H9 (cell line): Measurements from ENCODE around the gene PHF12. TPM values are rescaled to one million over a fixed set of nuclear protein-coding genes. Genes with fewer than 3 reads are reported as not detected.

ENCODE experiments used
- DNase-seq: peaks from one replicate; pipeline ENCODE4 v3.0.0-alpha.2; 2017
- H2AFZ ChIP-seq: one replicate; pipeline ENCODE4 v1.6.1; 2013; ENCODE audit warnings: mild to moderate bottlenecking, low read length, control low read depth, moderate library complexity
- H2AK5ac ChIP-seq: 2 replicates; pipeline ENCODE4 v1.6.1; 2013; ENCODE audit warnings: low read length, control low read depth, mixed read lengths; ENCODE audit not compliant: insufficient read length
- H2BK120ac ChIP-seq: one replicate; pipeline ENCODE4 v1.6.1; 2013; ENCODE audit warnings: low read depth, mild to moderate bottlenecking, low read length, control low read depth, inconsistent platforms; ENCODE audit not compliant: poor library complexity, severe bottlenecking
- H2BK12ac ChIP-seq: 2 replicates; pipeline ENCODE4 v1.6.1; 2013; ENCODE audit warnings: low read length, control low read depth, mixed read lengths, low read depth; ENCODE audit not compliant: insufficient read length
- H2BK15ac ChIP-seq: 2 replicates; pipeline ENCODE4 v1.6.1; 2013; ENCODE audit warnings: low read depth, low read length, control low read depth
- H2BK20ac ChIP-seq: one replicate; pipeline ENCODE4 v1.6.1; 2013; ENCODE audit warnings: low read depth, mild to moderate bottlenecking, low read length, control low read depth, inconsistent platforms; ENCODE audit not compliant: poor library complexity, severe bottlenecking
- H2BK5ac ChIP-seq: 2 replicates; pipeline ENCODE4 v1.6.1; 2013; ENCODE audit warnings: low read length, control low read depth, mixed read lengths; ENCODE audit not compliant: insufficient read length
- H3K14ac ChIP-seq: 2 replicates; pipeline ENCODE4 v1.6.1; 2013; ENCODE audit warnings: low read length, control low read depth; ENCODE audit not compliant: insufficient read depth
- H3K18ac ChIP-seq: 2 replicates; pipeline ENCODE4 v1.6.1; 2013; ENCODE audit warnings: low read depth, mild to moderate bottlenecking, mixed read lengths, low read length, control low read depth; ENCODE audit not compliant: insufficient read length
- H3K23ac ChIP-seq: 2 replicates; pipeline ENCODE4 v1.6.1; 2013; ENCODE audit warnings: low read length, control low read depth, mixed read lengths, low read depth; ENCODE audit not compliant: insufficient read length
- H3K23me2 ChIP-seq: 2 replicates; pipeline ENCODE4 v1.6.1; 2013; ENCODE audit warnings: low read depth, mild to moderate bottlenecking, mixed read lengths, low read length, control low read depth; ENCODE audit not compliant: insufficient read length, poor library complexity, severe bottlenecking
- H3K27ac ChIP-seq: 2 replicates; pipeline ENCODE4 v1.5.1; 2013; ENCODE audit warnings: low read length, control low read depth, mixed read lengths, low read depth; ENCODE audit not compliant: insufficient read length
- H3K27me3 ChIP-seq: 2 replicates; pipeline ENCODE4 v1.6.1; 2013; ENCODE audit warnings: low read length, control low read depth, inconsistent platforms; ENCODE audit not compliant: insufficient read depth
- H3K4ac ChIP-seq: 2 replicates; pipeline ENCODE4 v1.6.1; 2013; ENCODE audit warnings: low read depth, mild to moderate bottlenecking, control low read depth, inconsistent platforms, low read length, moderate library complexity
- H3K4me1 ChIP-seq: 2 replicates; pipeline ENCODE4 v1.6.1; 2013; ENCODE audit warnings: low read length, control low read depth, inconsistent platforms; ENCODE audit not compliant: insufficient read depth
- H3K4me2 ChIP-seq: 2 replicates; pipeline ENCODE4 v1.6.1; 2013; ENCODE audit warnings: low read length, control low read depth, mixed read lengths; ENCODE audit not compliant: insufficient read length, insufficient read depth
- H3K56ac ChIP-seq: 2 replicates; pipeline ENCODE4 v1.6.1; 2013; ENCODE audit warnings: low read depth, mild to moderate bottlenecking, mixed read lengths, low read length, control low read depth; ENCODE audit not compliant: insufficient read length
- H3K79me1 ChIP-seq: 2 replicates; pipeline ENCODE4 v1.6.1; 2013; ENCODE audit warnings: low read depth, mild to moderate bottlenecking, moderate library complexity, low read length, control low read depth, inconsistent platforms; ENCODE audit not compliant: insufficient read depth, poor library complexity, severe bottlenecking
- H3K79me2 ChIP-seq: 2 replicates; pipeline ENCODE4 v1.6.1; 2013; ENCODE audit warnings: low read length, control low read depth, inconsistent platforms; ENCODE audit not compliant: insufficient read depth
- H3K9ac ChIP-seq: 2 replicates; pipeline ENCODE4 v1.6.1; 2013; ENCODE audit warnings: low read length, control low read depth, mixed read lengths; ENCODE audit not compliant: insufficient read length; ENCODE audit errors: extremely low read depth
- H3K9me3 ChIP-seq: one replicate; pipeline ENCODE4 v1.6.1; 2013; ENCODE audit warnings: low read depth, low read length, inconsistent platforms; ENCODE audit not compliant: control insufficient read depth
- H3T11ph ChIP-seq: one replicate; pipeline ENCODE4 v1.6.1; 2013; ENCODE audit warnings: mild to moderate bottlenecking, low read length, control low read depth, inconsistent platforms
- H4K20me1 ChIP-seq: one replicate; pipeline ENCODE4 v1.6.1; 2013; ENCODE audit not compliant: control insufficient read depth, insufficient read length, insufficient read depth
- H4K5ac ChIP-seq: 2 replicates; pipeline ENCODE4 v1.6.1; 2013; ENCODE audit warnings: low read depth, mild to moderate bottlenecking, mixed read lengths, low read length, control low read depth; ENCODE audit not compliant: insufficient read length
- H4K8ac ChIP-seq: replicated peaks from 2 replicates; pipeline ENCODE4 v1.6.1; 2013; ENCODE audit warnings: low read length, control low read depth, mixed read lengths, low read depth; ENCODE audit not compliant: insufficient read length
- H4K91ac ChIP-seq: 2 replicates; pipeline ENCODE4 v1.6.1; 2013; ENCODE audit warnings: low read depth, mild to moderate bottlenecking, moderate library complexity, mixed read lengths, low read length, control low read depth; ENCODE audit not compliant: insufficient read length
- H3K27ac Mint-ChIP-seq, 3 experiments: 2 replicates in 2 of 3; 3 replicates in 1 of 3; pipeline ENCODE4 v1.8.0; 2020 to 2021; ENCODE audit warnings: mixed read lengths in 3 of 3, mild to moderate bottlenecking in 1 of 3, moderate library complexity in 1 of 3
- H3K27me3 Mint-ChIP-seq: 2 replicates; pipeline ENCODE4 v1.8.0; 2021; ENCODE audit warnings: low read depth, mild to moderate bottlenecking, moderate library complexity, mixed read lengths
- H3K36me3 Mint-ChIP-seq, 3 experiments: 2 replicates in 2 of 3; 3 replicates in 1 of 3; pipeline ENCODE4 v1.8.0; 2020 to 2021; ENCODE audit warnings: low read depth in 3 of 3, mixed read lengths in 3 of 3; ENCODE audit not compliant: insufficient read depth in 1 of 3
- H3K4me1 Mint-ChIP-seq, 2 experiments: 2 replicates each; pipeline ENCODE4 v1.8.0; 2020; ENCODE audit warnings: mixed read lengths in 2 of 2
- H3K4me3 Mint-ChIP-seq, 2 experiments: 2 replicates in 1 of 2; 3 replicates in 1 of 2; pipeline ENCODE4 v1.8.0; 2020 to 2021; ENCODE audit warnings: mild to moderate bottlenecking in 2 of 2, mixed read lengths in 2 of 2, moderate library complexity in 1 of 2
- H3K9me3 Mint-ChIP-seq, 2 experiments: 2 replicates in 1 of 2; 3 replicates in 1 of 2; pipeline ENCODE4 v1.8.0; 2020; ENCODE audit warnings: mild to moderate bottlenecking in 2 of 2, mixed read lengths in 2 of 2, moderate library complexity in 1 of 2
- CTCF ChIP-seq: fragments of 200-600 bp; sonication (generic); conservative IDR thresholded peaks from 3 replicates; pipeline ENCODE4 v1.8.0; 2021; ENCODE audit warnings: antibody characterized with exemption, mild to moderate bottlenecking
- WGBS: extraction: QIAGEN DNeasy Blood & Tissue Kit; methylation state at CpG from one replicate; pipeline ENCODE4 v1.1.7; 2013; ENCODE audit warnings: missing lambda C conversion rate, low lambda C conversion rate, mixed read lengths; ENCODE audit not compliant: insufficient read length; ENCODE audit errors: extremely low coverage; 5-methylcytosine and 5-hydroxymethylcytosine counted together
- total RNA-seq: library from RNA; stranded (reverse); gene quantifications from 2 replicates; pipeline ENCODE4 v1.2.1, GENCODE V29; 2021

PHF12 gene
- total RNA-seq, 1 experiment from 2014 or later, result 62.1 TPM

DNA sequence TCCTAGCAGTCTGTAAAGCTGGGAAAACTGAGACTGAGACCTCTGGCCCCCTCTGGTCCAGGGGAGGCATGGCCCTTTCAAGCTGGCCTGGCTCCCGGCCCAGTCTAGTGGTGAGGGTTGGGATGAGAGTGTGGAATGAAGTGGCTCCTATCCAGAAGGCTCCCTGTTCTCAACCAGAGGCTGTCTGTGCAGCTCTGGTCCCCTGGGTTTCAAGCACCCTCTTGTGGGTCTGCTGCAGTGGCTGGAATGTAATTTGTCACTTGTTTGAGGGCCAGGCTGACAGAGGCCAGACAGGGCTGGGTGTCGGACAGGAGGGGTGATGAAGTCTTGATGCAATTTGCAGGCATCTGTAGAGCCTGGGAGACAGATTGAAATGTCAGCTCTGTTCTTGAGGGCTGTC is 22.1 kb upstream of the PHF12 start:
- H3K23ac ChIP-seq, result no peak overlapping the region
- no peaks in the 10 kb centered on the region for H3K9me3 ChIP-seq
- H4K8ac ChIP-seq, result no peak overlapping the region
- no peak overlapping the region for H2BK120ac ChIP-seq
- no peak overlapping the region; the same call in 1 of the 2 replicates for H3K14ac ChIP-seq
- H3K23me2 ChIP-seq, result no peaks in the 10 kb centered on the region
- Mint-ChIP-seq H3K4me3 (no peak overlapping the region), H3K27ac (no peak overlapping the region), H3K36me3 (no peaks in the 10 kb centered on the region; a peak in 1 of 7 replicates), H3K27me3 (peaks cover 10% of the 10 kb centered on the region), H3K9me3 (no peaks in the 10 kb centered on the region), H3K4me1 (peaks cover 39 to 44% of the 10 kb centered on the region in 2 experiments)
- no peaks in the 10 kb centered on the region for H3K79me1 ChIP-seq
- no peaks in the 10 kb centered on the region for H3K27me3 ChIP-seq
- H3K18ac ChIP-seq, result no peak overlapping the region
- no peak overlapping the region for H3K56ac ChIP-seq
- H3K4me1 ChIP-seq, result peaks cover 8% of the 10 kb centered on the region; the same call in 1 of the 2 replicates
- no peak for DNase-seq
- TF ChIP-seq CTCF, result no peak
- no CpG with 5 or more reads among the region's 2 CpGs for WGBS
- H3K9ac ChIP-seq, result no peak overlapping the region
- no peak overlapping the region for H2BK20ac ChIP-seq
- H2AFZ ChIP-seq, result no peak overlapping the region
- H2AK5ac ChIP-seq, result no peak overlapping the region
- H3T11ph ChIP-seq, result no peak overlapping the region
- H2BK15ac ChIP-seq, result no peak overlapping the region
- H3K27ac ChIP-seq, result no peak overlapping the region
- H2BK12ac ChIP-seq, result no peak overlapping the region
- no peak overlapping the region for H2BK5ac ChIP-seq
- no peak overlapping the region for H4K5ac ChIP-seq
- no peaks in the 10 kb centered on the region for H3K79me2 ChIP-seq
- no peak overlapping the region for H4K91ac ChIP-seq
- no peak overlapping the region for H3K4ac ChIP-seq
- no peak overlapping the region for H3K4me2 ChIP-seq
- H4K20me1 ChIP-seq, result no peaks in the 10 kb centered on the region
